HL-60 (cell line): ENCODE measurements around the gene UBE2D3.

Source experiments
- CTCF ChIP-seq: IDR thresholded peaks from one replicate; pipeline ENCODE4 v1.5.1; 2011; ENCODE audit warnings: low read length, control low read depth, inconsistent platforms; ENCODE audit not compliant: insufficient read depth
- GABPA ChIP-seq: IDR thresholded peaks from 2 replicates; pipeline ENCODE4 v1.6.1; 2012; ENCODE audit warnings: low read depth
- POLR2AphosphoS5 ChIP-seq: IDR thresholded peaks from 2 replicates; pipeline ENCODE4 v1.6.1; 2012; ENCODE audit warnings: low read depth

DNA sequence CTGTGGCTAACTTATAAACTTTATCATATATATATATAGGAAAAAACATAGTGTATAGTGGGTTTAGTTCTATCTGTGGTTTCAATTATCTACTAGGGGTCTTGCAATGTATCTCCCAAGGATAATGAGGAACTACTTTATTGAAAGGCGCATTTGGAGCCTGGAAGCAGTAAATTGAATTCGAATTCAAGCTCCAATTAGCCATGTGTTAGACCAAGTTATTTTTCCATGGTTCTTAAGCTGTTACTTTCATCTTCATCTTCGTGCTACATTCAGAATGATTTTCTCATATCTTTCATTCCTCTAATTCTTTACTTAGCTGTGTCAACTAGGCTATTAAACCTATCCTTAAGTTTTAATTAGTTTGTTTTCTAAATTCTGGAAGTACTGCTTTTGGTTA is 39.4 kb downstream of the UBE2D3 start:
- no peak for TF ChIP-seq CTCF
- TF ChIP-seq POLR2AphosphoS5, result no peak
- no peak for TF ChIP-seq GABPA
